Glutamatergic neuron (in vitro differentiated cells): ENCODE measurements around the gene SOX1. TPM values are rescaled to one million over a fixed set of nuclear protein-coding genes. Genes with fewer than 3 reads are reported as not detected.

Experiments
- DNase-seq: peaks from one replicate; pipeline ENCODE4 v3.0.0; 2022
- H3K27ac Mint-ChIP-seq: one replicate; pipeline ENCODE4 v1.8.0; 2020; ENCODE audit warnings: mild to moderate bottlenecking, mixed read lengths, inconsistent platforms; ENCODE audit not compliant: unreplicated experiment
- H3K27me3 Mint-ChIP-seq: one replicate; pipeline ENCODE4 v1.8.0; 2020; ENCODE audit warnings: mild to moderate bottlenecking, moderate library complexity, mixed read lengths, inconsistent platforms; ENCODE audit not compliant: unreplicated experiment
- H3K36me3 Mint-ChIP-seq: one replicate; pipeline ENCODE4 v1.8.0; 2020; ENCODE audit warnings: mild to moderate bottlenecking, mixed read lengths, inconsistent platforms; ENCODE audit not compliant: unreplicated experiment
- H3K4me1 Mint-ChIP-seq: one replicate; pipeline ENCODE4 v1.8.0; 2020; ENCODE audit warnings: mild to moderate bottlenecking, low read depth, mixed read lengths, inconsistent platforms; ENCODE audit not compliant: unreplicated experiment
- H3K4me3 Mint-ChIP-seq: one replicate; pipeline ENCODE4 v1.8.0; 2020; ENCODE audit warnings: mild to moderate bottlenecking, mixed read lengths, inconsistent platforms; ENCODE audit not compliant: unreplicated experiment
- H3K9me3 Mint-ChIP-seq: one replicate; pipeline ENCODE4 v1.8.0; 2020; ENCODE audit warnings: mild to moderate bottlenecking, moderate library complexity, mixed read lengths, inconsistent platforms; ENCODE audit not compliant: unreplicated experiment
- CTCF ChIP-seq: fragments of 200-600 bp; sonication (generic); IDR thresholded peaks from one replicate; pipeline ENCODE4 v1.5.0; 2021; ENCODE audit not compliant: partially characterized antibody, unreplicated experiment
- total RNA-seq: library from RNA; stranded (reverse); fragmentation: NEBNext Ultra II Directional; extraction: Animal tissue kit (Norgen Biotek cat#: 25700); gene quantifications from one replicate; pipeline ENCODE4 v1.2.1, GENCODE V29; 2021; ENCODE audit not compliant: unreplicated experiment

Gene SOX1
- total RNA-seq, 1 donor from 2014 or later: 0.76 TPM

- TF ChIP-seq CTCF: no peak
- H3K4me3 Mint-ChIP-seq: no peak overlapping the region
- H3K4me1 Mint-ChIP-seq: peaks cover 8% of the 10 kb centered on the region
- peaks cover 2% of the 10 kb centered on the region for H3K9me3 Mint-ChIP-seq
- H3K27me3 Mint-ChIP-seq: peaks cover 2% of the 10 kb centered on the region
- DNase-seq: no peak
- H3K27ac Mint-ChIP-seq: no peak overlapping the region
- H3K36me3 Mint-ChIP-seq: peaks cover 5% of the 10 kb centered on the region
Measured at GRCh38 chr13:112092453-112092852, 25.5 kb downstream of the SOX1 start.

- Mint-ChIP-seq H3K9me3 (peaks cover 2% of the 10 kb centered on the region), H3K4me3 (no peak overlapping the region), H3K36me3 (peaks cover 5% of the 10 kb centered on the region), H3K4me1 (no peaks in the 10 kb centered on the region), H3K27ac (no peak overlapping the region), H3K27me3 (peaks cover 4% of the 10 kb centered on the region)
- DNase-seq: no peak
- TF ChIP-seq CTCF: no peak
Measured at GRCh38 chr13:112095354-112095753, 28.4 kb downstream of the SOX1 start.

GRCh38 chr13:112096959-112097358 is 30.0 kb downstream of the SOX1 start:
- Mint-ChIP-seq H3K9me3 (peaks cover 2% of the 10 kb centered on the region), H3K36me3 (peaks cover 5% of the 10 kb centered on the region), H3K4me1 (no peaks in the 10 kb centered on the region), H3K4me3 (no peak overlapping the region), H3K27ac (no peak overlapping the region), H3K27me3 (peaks cover 4% of the 10 kb centered on the region)
- no peak for DNase-seq
- TF ChIP-seq CTCF: no peak

GRCh38 chr13:112097770-112098169 is 30.8 kb downstream of the SOX1 start:
- H3K4me1 Mint-ChIP-seq: peaks cover 7% of the 10 kb centered on the region
- DNase-seq: no peak
- H3K4me3 Mint-ChIP-seq: no peak overlapping the region
- H3K36me3 Mint-ChIP-seq: peaks cover 5% of the 10 kb centered on the region
- peaks cover 2% of the 10 kb centered on the region for H3K9me3 Mint-ChIP-seq
- no peak for TF ChIP-seq CTCF
- no peak overlapping the region for H3K27ac Mint-ChIP-seq
- H3K27me3 Mint-ChIP-seq: peaks cover 5% of the 10 kb centered on the region

- peaks cover 2% of the 10 kb centered on the region for H3K9me3 Mint-ChIP-seq
- peaks cover 5% of the 10 kb centered on the region for H3K36me3 Mint-ChIP-seq
- DNase-seq: no peak
- H3K4me1 Mint-ChIP-seq: peaks cover 7% of the 10 kb centered on the region
- no peak overlapping the region for H3K27ac Mint-ChIP-seq
- H3K4me3 Mint-ChIP-seq: no peak overlapping the region
- peaks cover 11% of the 10 kb centered on the region for H3K27me3 Mint-ChIP-seq
- TF ChIP-seq CTCF: no peak
Measured at GRCh38 chr13:112098699-112099098, 31.8 kb downstream of the SOX1 start.
